COLO829 (cell line): ENCODE measurements around the gene NPM1.

Experiments
- DNase-seq: peaks from one replicate; pipeline ENCODE4 v3.0.0; 2012; ENCODE audit warnings: low spot score

The NPM1 gene

DNA sequence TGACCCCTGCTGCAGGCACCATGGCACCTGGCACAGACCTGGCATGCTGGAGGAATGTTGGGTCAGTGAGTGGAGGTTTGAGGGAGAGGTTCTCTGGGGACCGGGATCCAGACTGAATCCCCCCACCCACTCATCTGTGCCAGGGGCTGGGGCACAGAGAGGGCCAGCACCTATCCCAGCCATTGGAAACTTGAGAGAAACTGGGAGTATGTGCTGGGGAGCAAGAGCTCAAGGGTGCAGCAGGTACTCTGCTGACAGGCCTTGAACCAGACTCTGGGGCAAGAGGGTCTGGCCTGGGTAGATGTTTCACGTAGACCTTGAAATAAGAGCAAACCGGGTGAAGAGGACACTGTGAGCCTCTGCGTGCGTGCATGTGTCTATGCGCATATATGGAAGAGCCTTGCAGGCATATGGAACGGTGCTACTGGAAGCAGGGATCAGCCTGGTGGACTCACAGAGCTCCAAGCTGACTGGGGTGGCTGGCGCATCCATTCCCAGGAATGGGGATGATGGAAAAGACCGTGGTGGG, 40.6 kb downstream of the NPM1 start:
- DNase-seq: no peak

GRCh38 chr5:171428809-171429542, 41.3 kb downstream of the NPM1 start:
- no peak for DNase-seq

GRCh38 chr5:171429543-171429910, 41.9 kb downstream of the NPM1 start:
- no peak for DNase-seq

DNA sequence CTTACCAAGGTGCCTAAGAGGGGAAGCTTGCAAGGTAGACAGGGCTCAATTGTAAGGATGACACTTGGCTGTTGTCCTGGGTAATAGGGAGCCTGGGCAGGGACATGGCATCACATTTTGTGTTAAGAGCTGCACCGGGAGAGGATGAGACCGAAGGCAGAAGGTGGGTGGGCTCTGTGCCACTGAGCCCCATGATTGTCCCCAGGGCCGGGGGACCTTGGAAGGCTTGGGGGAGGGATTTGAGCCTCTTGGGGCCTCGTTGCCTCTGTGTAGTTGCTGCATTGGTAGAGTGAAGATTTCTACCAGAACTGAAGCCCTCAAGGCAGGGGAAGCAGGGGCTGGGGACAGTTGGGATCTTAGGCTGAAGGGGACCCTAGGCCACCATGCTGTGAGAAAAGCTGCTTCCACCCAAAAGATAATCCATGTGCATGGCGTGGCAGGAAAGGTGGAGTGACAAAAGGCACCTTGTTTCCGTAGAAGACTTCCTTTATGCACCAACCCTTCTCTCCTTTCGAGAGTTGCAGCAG, 43.7 kb downstream of the NPM1 start:
- no peak for DNase-seq

DNA sequence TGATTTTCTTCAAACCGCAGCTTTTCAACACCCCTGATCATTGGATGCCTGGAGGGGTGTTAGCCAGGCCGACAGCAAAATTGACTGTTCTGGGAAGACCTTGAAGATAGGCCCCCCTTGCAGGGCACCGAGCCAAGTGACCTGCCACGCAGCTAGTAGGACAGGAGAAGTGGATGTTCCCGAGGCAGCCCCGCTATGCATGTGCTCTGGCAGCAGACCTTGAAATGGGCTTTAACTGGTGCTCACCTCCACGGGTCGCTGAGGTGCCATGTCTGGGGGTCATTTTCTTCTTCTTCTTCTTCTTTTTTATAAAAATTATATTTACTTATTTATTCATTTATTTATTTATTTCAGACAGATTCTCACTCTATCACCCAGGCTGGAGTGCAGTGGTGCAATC, 44.4 kb downstream of the NPM1 start:
- DNase-seq: no peak

GRCh38 chr5:171432583-171433351, 45.1 kb downstream of the NPM1 start:
- DNase-seq: no peak

GRCh38 chr5:171433352-171433698, 45.7 kb downstream of the NPM1 start:
- DNase-seq: no peak

- DNase-seq: no peak
These were observed 46.5 kb downstream of the NPM1 start for GRCh38 chr5:171433982-171434676.

GRCh38 chr5:171434874-171435273, 47.2 kb downstream of the NPM1 start:
- DNase-seq: no peak

DNA sequence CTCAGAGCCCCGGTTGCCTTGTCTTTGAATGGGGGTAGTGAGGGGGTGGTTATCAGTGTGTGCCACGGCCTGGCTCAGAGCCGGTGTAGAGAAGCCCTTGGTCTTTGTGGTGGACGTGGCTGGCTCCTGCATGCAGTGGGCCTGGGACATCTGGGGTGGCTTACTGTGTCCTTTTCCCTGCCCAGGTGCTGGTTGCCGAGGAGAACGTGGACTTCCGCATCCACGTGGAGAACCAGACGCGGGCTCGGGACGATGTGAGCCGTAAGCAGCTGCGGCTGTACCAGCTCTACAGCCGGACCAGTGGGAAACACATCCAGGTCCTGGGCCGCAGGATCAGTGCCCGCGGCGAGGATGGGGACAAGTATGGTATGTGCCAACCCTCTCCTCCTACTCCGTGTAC, 48.3 kb downstream of the NPM1 start:
- no peak for DNase-seq

GRCh38 chr5:171436804-171437285, 49.2 kb downstream of the NPM1 start:
- no peak for DNase-seq

DNA sequence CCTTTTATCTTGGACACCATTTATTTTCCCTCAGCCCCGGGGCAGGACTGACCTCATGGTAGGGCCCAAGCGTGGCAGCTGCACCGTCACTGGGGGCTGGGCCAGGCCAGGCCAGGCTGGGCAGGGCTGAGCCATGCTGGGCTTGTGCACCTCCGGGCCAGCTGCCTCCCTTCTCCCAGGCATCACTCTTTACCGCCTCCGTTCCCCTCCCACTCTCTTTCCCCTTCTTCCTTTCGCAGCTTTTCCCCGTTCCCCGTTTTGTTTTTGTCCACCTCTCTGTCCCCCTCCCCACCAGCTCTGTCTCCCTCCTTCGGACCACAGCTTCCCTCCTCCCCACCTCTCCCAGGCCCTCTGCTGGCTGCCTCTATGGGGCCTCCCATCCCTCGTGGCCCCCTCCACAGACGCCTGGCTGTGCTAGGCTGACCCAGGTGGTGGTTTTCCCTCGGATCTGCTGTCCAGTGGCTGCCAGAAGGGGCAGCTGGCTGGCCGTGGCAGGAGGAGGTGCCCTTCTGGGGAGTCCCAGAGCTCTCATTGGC, 49.7 kb downstream of the NPM1 start:
- no peak for DNase-seq

GRCh38 chr5:171438738-171439137, 51.1 kb downstream of the NPM1 start:
- no peak for DNase-seq

DNA sequence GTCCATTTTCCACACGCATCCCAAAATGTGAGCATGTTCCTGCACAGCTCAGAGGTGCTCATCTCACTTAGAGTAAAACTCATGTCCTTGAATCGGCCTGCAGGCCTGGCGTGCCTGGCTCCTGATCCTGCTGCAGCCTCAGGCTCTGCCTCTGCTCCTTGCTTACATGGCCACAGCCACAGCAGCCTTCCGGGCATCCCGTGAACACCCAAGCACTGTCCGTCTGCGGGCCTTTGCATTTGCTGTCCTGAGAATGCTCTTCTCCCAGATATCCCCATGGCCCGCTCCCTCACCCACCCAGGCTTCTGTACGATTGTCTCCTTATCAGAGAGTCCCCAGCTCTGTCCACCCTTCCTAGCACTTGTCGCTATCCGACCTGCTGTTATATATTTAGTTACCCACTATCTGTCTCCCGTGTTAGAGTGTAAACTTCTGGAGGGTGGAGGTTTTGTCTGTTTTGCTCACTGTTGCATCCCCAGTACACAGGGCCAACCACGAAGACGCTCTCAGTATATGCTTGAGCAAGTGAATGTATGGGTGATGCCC, 53.7 kb downstream of the NPM1 start:
- DNase-seq: no peak

GRCh38 chr5:171442287-171443042, 54.8 kb downstream of the NPM1 start:
- DNase-seq: no peak

- DNase-seq: no peak
These were observed 56.9 kb downstream of the NPM1 start for GRCh38 chr5:171444582-171444981.

DNA sequence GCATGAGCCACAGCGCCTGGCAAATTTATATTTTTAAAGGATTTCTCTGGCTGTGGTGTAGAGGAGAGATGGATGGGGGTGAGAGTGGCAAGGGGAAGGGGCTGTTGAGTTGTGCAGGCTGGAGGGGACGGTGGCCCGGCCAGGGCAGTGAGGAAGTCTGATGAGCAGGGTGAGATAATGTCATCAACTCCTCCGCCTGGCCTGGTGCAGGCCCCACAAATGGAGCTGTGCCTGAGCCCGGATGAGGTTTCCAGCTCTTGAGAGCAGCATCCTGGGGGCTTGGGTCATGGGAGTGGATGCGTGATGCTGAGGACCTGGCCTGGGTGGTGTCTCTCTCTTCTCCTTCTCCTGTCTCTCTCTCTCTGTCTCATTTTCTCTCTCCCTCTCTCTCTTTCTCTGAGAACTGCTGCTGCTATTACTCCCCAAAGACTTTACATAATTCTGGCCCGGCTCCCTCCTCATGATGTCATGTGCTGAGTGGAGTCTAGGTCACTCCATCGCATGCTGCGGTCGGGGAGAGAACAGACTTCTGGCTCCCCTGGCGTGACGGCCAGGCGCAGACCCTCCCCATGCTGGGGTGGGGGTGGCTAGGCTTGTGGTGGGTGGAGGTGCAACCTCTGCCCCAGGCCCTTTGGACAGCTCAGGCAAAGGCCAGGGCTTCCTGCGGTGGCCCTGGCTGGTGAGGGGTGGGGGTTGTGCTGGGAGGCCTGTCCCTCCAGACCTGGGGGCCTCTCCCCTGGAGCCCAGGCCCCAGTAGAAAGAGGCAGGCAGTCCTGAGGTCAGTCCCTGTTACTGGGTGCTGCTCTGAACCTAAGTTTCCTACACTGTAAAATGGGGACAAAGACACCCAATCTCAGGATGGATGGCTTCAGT, 58.2 kb downstream of the NPM1 start:
- no peak for DNase-seq

DNA sequence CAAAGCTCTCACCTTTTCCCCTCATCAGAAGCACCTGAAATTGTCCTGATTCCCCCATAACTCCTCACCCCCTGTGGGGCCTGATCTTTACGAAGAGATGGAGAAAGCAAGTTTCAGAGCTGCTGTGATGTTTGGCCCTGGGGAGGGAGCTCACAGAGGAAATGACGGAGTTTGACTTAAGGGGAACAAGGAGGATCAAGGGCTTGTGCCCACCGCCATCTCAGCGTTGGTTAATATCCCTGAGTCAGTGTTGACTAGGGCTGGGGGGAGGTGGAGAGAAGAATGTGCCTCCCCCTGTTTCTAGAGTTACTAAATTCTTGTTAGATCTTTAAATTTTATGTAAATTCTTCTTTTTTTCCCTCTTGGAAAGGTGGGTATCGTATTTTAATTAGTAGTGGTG, 59.6 kb downstream of the NPM1 start:
- DNase-seq: no peak

- no peak for DNase-seq
These were observed 61.8 kb downstream of the NPM1 start for GRCh38 chr5:171449426-171449825.
